ENCODE data around the gene C11orf97.

The C11orf97 gene

DNA sequence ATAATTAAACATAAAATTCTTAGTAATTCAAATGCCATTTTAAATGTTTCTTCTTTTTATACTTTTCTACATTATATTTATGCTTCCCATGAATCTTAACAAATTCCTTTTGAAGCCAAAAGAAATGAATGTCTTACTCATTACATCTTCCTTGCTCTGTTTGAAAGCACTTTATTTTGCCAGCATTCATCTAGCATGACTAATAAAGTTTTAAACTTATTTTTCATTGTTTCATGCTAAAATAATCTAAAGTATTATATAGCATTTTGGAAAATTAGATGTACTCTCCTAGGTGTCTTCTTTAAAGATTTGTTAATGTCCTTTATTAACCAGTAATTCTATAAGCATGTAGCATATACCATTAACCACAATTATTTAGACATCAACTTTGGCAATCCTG lies 45.2 kb downstream of the C11orf97 start:
- no peak for TF ChIP-seq CTCF (IDR thresholded peaks at IDR 0.05; ENCODE audit: control insufficient read depth, insufficient read depth, low read depth, low read length, missing control alignments)
- no peak overlapping the region for H3K4me3 ChIP-seq (ENCODE audit: control insufficient read depth, low read depth, low read length)
- no peak for DNase-seq (ENCODE audit: low read depth)

- H3K4me3 ChIP-seq (ENCODE audit: control insufficient read depth, low read depth, low read length), result no peak overlapping the region
- TF ChIP-seq CTCF (IDR thresholded peaks at IDR 0.05; ENCODE audit: control insufficient read depth, insufficient read depth, low read depth, low read length, missing control alignments), result no peak
- no peak for DNase-seq (ENCODE audit: low read depth)
Measured at GRCh38 chr11:94557992-94558391, 45.7 kb downstream of the C11orf97 start.

GRCh38 chr11:94558468-94558867 lies 46.2 kb downstream of the C11orf97 start:
- DNase-seq (ENCODE audit: low read depth), result no peak
- H3K4me3 ChIP-seq (ENCODE audit: control insufficient read depth, low read depth, low read length), result no peak overlapping the region
- no peak for TF ChIP-seq CTCF (IDR thresholded peaks at IDR 0.05; ENCODE audit: control insufficient read depth, insufficient read depth, low read depth, low read length, missing control alignments)

GRCh38 chr11:94558932-94559331 lies 46.7 kb downstream of the C11orf97 start:
- no peak for TF ChIP-seq CTCF (IDR thresholded peaks at IDR 0.05; ENCODE audit: control insufficient read depth, insufficient read depth, low read depth, low read length, missing control alignments)
- DNase-seq (ENCODE audit: low read depth), result no peak
- no peak overlapping the region for H3K4me3 ChIP-seq (ENCODE audit: control insufficient read depth, low read depth, low read length)

GRCh38 chr11:94559361-94559760 lies 47.1 kb downstream of the C11orf97 start:
- no peak for TF ChIP-seq CTCF (IDR thresholded peaks at IDR 0.05; ENCODE audit: control insufficient read depth, insufficient read depth, low read depth, low read length, missing control alignments)

DNA sequence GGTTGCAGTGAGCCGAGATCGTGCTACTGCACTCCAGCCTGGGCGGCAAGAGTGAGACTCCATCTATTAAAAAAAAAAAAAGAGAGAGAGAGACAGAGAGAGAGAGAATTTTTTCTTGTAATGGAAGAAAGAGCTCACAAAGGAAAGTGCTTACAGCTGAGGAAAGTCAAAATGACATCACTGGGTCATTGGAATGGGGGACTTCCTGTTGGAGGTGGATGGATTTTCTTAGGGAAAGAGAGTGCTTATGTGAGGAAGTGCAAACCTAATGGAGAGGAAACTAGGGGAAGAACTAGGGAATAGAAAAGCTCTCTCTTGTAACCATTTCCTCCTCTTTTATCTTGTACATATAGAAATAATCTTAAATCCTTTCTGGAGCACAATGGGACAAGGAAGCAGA lies 48.6 kb downstream of the C11orf97 start:
- no peak for DNase-seq (ENCODE audit: low read depth)
- no peak for TF ChIP-seq CTCF (IDR thresholded peaks at IDR 0.05; ENCODE audit: control insufficient read depth, insufficient read depth, low read depth, low read length, missing control alignments)

More at GRCh38 chr11:94559361-94559760, 47.1 kb downstream of the C11orf97 start:
- DNase-seq (ENCODE audit: low read depth), result no peak
- H3K4me3 ChIP-seq (ENCODE audit: control insufficient read depth, low read depth, low read length), result no peak overlapping the region

More for the DNA sequence above, 48.6 kb downstream of the C11orf97 start:
- H3K4me3 ChIP-seq (ENCODE audit: control insufficient read depth, low read depth, low read length), result no peak overlapping the region
